ENCODE measurements around the gene PKM. TPM values are rescaled to one million over a fixed set of nuclear protein-coding genes. Genes with fewer than 3 reads are reported as not detected.

Gene PKM
- total and polyA plus RNA-seq, 9 of the 15 experiments (the other 6 are each of a cell fraction or from before 2014, with no cell fraction given): 140 to 825 (median 383) TPM

GRCh38 chr15:72231833-72232478 lies 966 bp upstream of the PKM start (continued):
- TF ChIP-seq CEBPG (CRISPR knock-in tag; IDR thresholded peaks at IDR 0.05) (no peak), CEBPG (tag; conservative IDR thresholded peaks at IDR 0.05 in 1 of 2, IDR thresholded peaks at IDR 0.05 in 1 of 2) (no peak), DNMT1 (IDR thresholded peaks at IDR 0.05) (no peak), IFI16 (CRISPR knock-in tag; IDR thresholded peaks at IDR 0.05) (no peak), TGIF2 (CRISPR knock-in tag; IDR thresholded peaks at IDR 0.05) (no peak), THRA (IDR thresholded peaks at IDR 0.05) (no peak), ZNF431 (CRISPR knock-in tag; IDR thresholded peaks at IDR 0.05) (no peak), CEBPZ (IDR thresholded peaks at IDR 0.05; ENCODE audit: borderline replicate concordance, low read depth, low read length) (no peak), KDM1A (IDR thresholded peaks at IDR 0.05) (peak; percentile 99), NFIC (IDR thresholded peaks at IDR 0.05) (peak; percentile 85), HNRNPL (IDR thresholded peaks at IDR 0.05; ENCODE audit: low read depth, low read length) (no peak), ILK (tag; IDR thresholded peaks at IDR 0.05; ENCODE audit: borderline replicate concordance, low read depth) (no peak), SIN3A (IDR thresholded peaks at IDR 0.05; ENCODE audit: borderline replicate concordance in 2 of 2, control insufficient read depth in 1 of 2, low read depth in 2 of 2, low read length in 2 of 2) (no peak; a peak in 1 of 4 replicates), POLR3A (IDR thresholded peaks at IDR 0.05; ENCODE audit: borderline replicate concordance, extremely low read depth, insufficient read depth, insufficient read length) (no peak), BRF2 (IDR thresholded peaks at IDR 0.05; ENCODE audit: borderline replicate concordance, insufficient read depth, insufficient read length) (no peak), XRCC3 (IDR thresholded peaks at IDR 0.05) (no peak), ZNF639 (CRISPR knock-in tag; conservative IDR thresholded peaks at IDR 0.05 in 1 of 2, IDR thresholded peaks at IDR 0.05 in 1 of 2) (0 out of 4 replicates have a peak, but pooled peaks of 1 of the 2 experiments have one; percentile 47), FOS (IDR thresholded peaks at IDR 0.05; ENCODE audit: extremely low read depth, insufficient read length) (no peak), ZNF583 (CRISPR knock-in tag; IDR thresholded peaks at IDR 0.05) (no peak), MBD2 (IDR thresholded peaks at IDR 0.05; ENCODE audit: borderline replicate concordance, low read depth) (no peak), TAF7 (tag; IDR thresholded peaks at IDR 0.05) (no peak)
